HepG2 (cell line): ENCODE data around the gene PSMB4. TPM values are rescaled to one million over a fixed set of nuclear protein-coding genes. Genes with fewer than 3 reads are reported as not detected.
A peak's percentile ranks its signal among the peaks of the same experiment; 100 is the strongest.

Experiments used
- ARNT2 ChIP-seq: sonication (generic); formaldehyde crosslinking; IDR thresholded peaks from 2 replicates; pipeline ENCODE4 v1.8.0; 2022; ENCODE audit warnings: mild to moderate bottlenecking, low read depth, missing genetic modification reagents, moderate library complexity
- CSRNP1 ChIP-seq: sonication (generic); formaldehyde crosslinking; IDR thresholded peaks from 2 replicates; pipeline ENCODE4 v1.8.1; 2023; ENCODE audit warnings: mild to moderate bottlenecking, missing genetic modification reagents
- DMAP1 ChIP-seq: IDR thresholded peaks from 2 replicates; pipeline ENCODE4 v1.6.1; 2016
- HOXA3 ChIP-seq: sonication (generic); formaldehyde crosslinking; IDR thresholded peaks from 2 replicates; pipeline ENCODE4 v1.5.0; 2020; ENCODE audit warnings: missing genetic modification reagents
- KMT2A ChIP-seq: sonication (generic); formaldehyde crosslinking; IDR thresholded peaks from 2 replicates; pipeline ENCODE4 v1.4.0; 2020; ENCODE audit warnings: missing genetic modification reagents
- MIER3 ChIP-seq: IDR thresholded peaks from 2 replicates; pipeline ENCODE4 v1.6.1; 2016; ENCODE audit warnings: missing compliant biosample characterization, borderline replicate concordance
- NFATC3 ChIP-seq: sonication (generic); formaldehyde crosslinking; IDR thresholded peaks from 2 replicates; pipeline ENCODE4 v1.5.1; 2020; ENCODE audit warnings: mild to moderate bottlenecking, missing genetic modification reagents
- PCBP2 ChIP-seq: fragments of 200-400 bp; formaldehyde crosslinking; optimal IDR thresholded peaks from 2 replicates; pipeline ENCODE3; 2018; ENCODE audit warnings: low read length, low read depth; ENCODE audit not compliant: poor library complexity, severe bottlenecking
- SIN3B ChIP-seq: fragments of 150-350 bp; IDR thresholded peaks from 2 replicates; pipeline ENCODE4 v1.6.1; 2014; ENCODE audit warnings: low read length
- SOX6 ChIP-seq, 2 experiments: fragments of 450-650 bp in 1 of 2; sonication (generic) in 1 of 2; formaldehyde crosslinking in 1 of 2; IDR thresholded peaks; 2 replicates each; pipeline versions ENCODE4 v1.4.0 to v1.6.1; 2017 to 2020; ENCODE audit warnings: antibody characterized with exemption in 1 of 2, mild to moderate bottlenecking in 1 of 2, missing genetic modification reagents in 1 of 2
- ZBED4 ChIP-seq: sonication (generic); formaldehyde crosslinking; IDR thresholded peaks from 2 replicates; pipeline ENCODE4 v1.4.0; 2020; ENCODE audit warnings: missing genetic modification reagents, borderline replicate concordance
- ZHX1 ChIP-seq: sonication (generic); formaldehyde crosslinking; IDR thresholded peaks from 2 replicates; pipeline ENCODE4 v1.8.1; 2022; ENCODE audit warnings: low read depth, mild to moderate bottlenecking, missing genetic modification reagents
- ZNF225 ChIP-seq: sonication (generic); formaldehyde crosslinking; IDR thresholded peaks from 2 replicates; pipeline ENCODE4 v1.4.0; 2020; ENCODE audit warnings: mild to moderate bottlenecking, missing genetic modification reagents
- ZNF263 ChIP-seq: sonication (generic); formaldehyde crosslinking; IDR thresholded peaks from 2 replicates; pipeline ENCODE4 v1.4.0; 2020; ENCODE audit warnings: missing genetic modification reagents
- ZNF274 ChIP-seq: sonication (generic); formaldehyde crosslinking; IDR thresholded peaks from 2 replicates; pipeline ENCODE4 v1.5.1; 2020; ENCODE audit warnings: mild to moderate bottlenecking, missing genetic modification reagents
- ZNF574 ChIP-seq: sonication (generic); formaldehyde crosslinking; IDR thresholded peaks from 2 replicates; pipeline ENCODE4 v1.4.0; 2020; ENCODE audit warnings: missing genetic modification reagents
- polyA plus RNA-seq, 8 experiments: library from polyadenylated mRNA; depleted of rRNA in 3 of 8; stranded (reverse) in 7 of 8; unstranded in 1 of 8; fragments of >200 nt; fragmentation: Illumina TruSeq in 4 of 8; extraction: Trizol in 4 of 8; gene quantifications; 2 replicates each; pipeline versions ENCODE4 v1.2.1 to v1.2.3, GENCODE V29; 2011 to 2016; ENCODE audit warnings: low read depth in 4 of 8, missing spikeins in 1 of 8, mixed read lengths in 1 of 8; ENCODE audit not compliant: insufficient read depth in 1 of 8
- total RNA-seq, 5 experiments: library from RNA; depleted of rRNA; stranded (reverse); fragments of >200 nt; fragmentation: Illumina TruSeq; extraction: Trizol; gene quantifications; 2 replicates each; pipeline ENCODE4 v1.2.3, GENCODE V29; 2016; ENCODE audit warnings: low read depth in 1 of 5

PSMB4 gene
- total and polyA plus RNA-seq, 2 of the 13 experiments (the other 11 are each of a cell fraction or from before 2014, with no cell fraction given), result 336 to 383 TPM

GRCh38 chr1:151399324-151400171 lies at the start of gene PSMB4 (continued):
- peak; percentile 92 for TF ChIP-seq ZNF574 (CRISPR knock-in tag)
- TF ChIP-seq HOXA3 (CRISPR knock-in tag), result peak; percentile 94
- peak; percentile 65 for TF ChIP-seq SIN3B
- TF ChIP-seq ZBED4, result 0 out of 2 replicates have a peak, but pooled peaks have one; percentile 14
- TF ChIP-seq KMT2A (CRISPR knock-in tag), result peak; percentile 81
- peak; percentile 61; the same call in 1 of the 2 replicates for TF ChIP-seq CSRNP1 (CRISPR knock-in tag)
- TF ChIP-seq ZNF274, result peak; percentile 12; the same call in 1 of the 2 replicates
- peak; percentile 69; the same call in 1 of the 2 replicates for TF ChIP-seq MIER3
- 0 out of 2 replicates have a peak, but pooled peaks have one; percentile 6 for TF ChIP-seq ZNF263 (CRISPR knock-in tag)
- no peak for TF ChIP-seq SOX6 (IDR thresholded peaks at IDR 0.05)
- 0 out of 2 replicates have a peak, but pooled peaks have one; percentile 9 for TF ChIP-seq SOX6 (CRISPR knock-in tag; IDR thresholded peaks at IDR 0.05)
- TF ChIP-seq ARNT2 (CRISPR knock-in tag), result peak; percentile 63; the same call in 1 of the 2 replicates
- no peak for TF ChIP-seq PCBP2
- 0 out of 2 replicates have a peak, but pooled peaks have one; percentile 67 for TF ChIP-seq ZNF225 (CRISPR knock-in tag)
- peak; percentile 53; the same call in 1 of the 2 replicates for TF ChIP-seq ZHX1 (CRISPR knock-in tag)
- TF ChIP-seq DMAP1, result peak; percentile 75
- no peak for TF ChIP-seq NFATC3
